GM19372 (cell line): ENCODE results near the gene PITPNM2.

ENCODE experiments used
- ATAC-seq: cut with Tn5 transposase; IDR thresholded peaks from one replicate; pipeline ENCODE4 v1.9.1; 2021; ENCODE audit warnings: mild to moderate bottlenecking, low read depth, moderate library complexity; ENCODE audit not compliant: unreplicated experiment

The PITPNM2 gene

GRCh38 chr12:123145211-123145610 lies 5.7 kb downstream of the PITPNM2 start:
- ATAC-seq = no peak

- ATAC-seq = no peak
Measured at GRCh38 chr12:123143736-123144461, 7.0 kb downstream of the PITPNM2 start.

- no peak for ATAC-seq
Measured at GRCh38 chr12:123142921-123143735, 7.8 kb downstream of the PITPNM2 start.

GRCh38 chr12:123142518-123142840 lies 8.4 kb downstream of the PITPNM2 start:
- no peak for ATAC-seq

- no peak for ATAC-seq
Measured at GRCh38 chr12:123141615-123142517, 9.0 kb downstream of the PITPNM2 start.

- ATAC-seq = no peak
Measured at GRCh38 chr12:123140676-123141614, 9.9 kb downstream of the PITPNM2 start.

GRCh38 chr12:123139926-123140675 lies 10.8 kb downstream of the PITPNM2 start:
- no peak for ATAC-seq

- no peak for ATAC-seq
Measured at GRCh38 chr12:123135688-123136087, 15.2 kb downstream of the PITPNM2 start.

- ATAC-seq = no peak
Measured at GRCh38 chr12:123134826-123135225, 16.1 kb downstream of the PITPNM2 start.

- ATAC-seq = no peak
Measured at GRCh38 chr12:123134271-123134671, 16.6 kb downstream of the PITPNM2 start.

- ATAC-seq = no peak
Measured at GRCh38 chr12:123133701-123134100, 17.2 kb downstream of the PITPNM2 start.

- no peak for ATAC-seq
Measured at GRCh38 chr12:123132951-123133619, 17.8 kb downstream of the PITPNM2 start.

GRCh38 chr12:123131879-123132402 lies 18.9 kb downstream of the PITPNM2 start:
- ATAC-seq = no peak

- ATAC-seq = no peak
Measured at GRCh38 chr12:123131291-123131832, 19.5 kb downstream of the PITPNM2 start.

- ATAC-seq = no peak
Measured at GRCh38 chr12:123129621-123130020, 21.3 kb downstream of the PITPNM2 start.

GRCh38 chr12:123127182-123127495 lies 23.8 kb downstream of the PITPNM2 start:
- ATAC-seq = no peak

- no peak for ATAC-seq
Measured at GRCh38 chr12:123126294-123127181, 24.4 kb downstream of the PITPNM2 start.
